ENCODE measurements around the gene NSMF.

DNA sequence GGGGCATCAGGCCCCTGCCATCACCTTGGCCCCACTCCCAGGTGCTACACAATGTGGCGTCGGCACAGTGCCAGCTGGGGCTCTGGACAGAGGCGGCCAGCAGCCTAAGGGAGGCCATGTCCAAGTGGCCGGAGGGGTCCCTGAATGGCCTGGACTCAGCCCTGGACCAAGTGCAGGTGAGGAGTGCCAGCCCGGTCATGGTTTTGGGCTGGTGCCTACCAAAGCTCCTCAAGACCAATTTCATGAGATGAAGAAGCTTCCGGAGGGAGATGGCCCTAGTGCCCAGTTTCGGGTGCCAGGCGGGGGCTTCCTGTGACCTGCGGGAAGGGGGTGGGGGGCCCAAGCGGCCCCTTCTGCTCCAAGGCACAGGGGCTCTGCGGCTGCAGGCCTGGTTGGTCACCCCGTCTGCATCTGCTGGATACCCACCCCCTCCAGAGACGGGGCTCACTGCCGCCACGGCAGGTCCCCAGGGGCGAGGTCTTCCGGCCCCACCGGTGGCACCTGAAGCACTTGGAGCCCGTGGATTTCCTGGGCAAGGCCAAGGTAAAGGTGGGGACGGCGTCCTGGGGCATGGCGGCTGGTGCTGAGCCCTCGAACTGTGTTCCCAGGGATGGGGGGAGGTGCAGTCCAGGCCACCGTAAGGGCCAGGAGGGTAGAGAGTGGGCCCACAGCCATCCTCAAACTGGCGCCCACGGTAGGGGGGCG, 30.1 kb downstream of the NSMF start:
- TF ChIP-seq, protein P1, sequence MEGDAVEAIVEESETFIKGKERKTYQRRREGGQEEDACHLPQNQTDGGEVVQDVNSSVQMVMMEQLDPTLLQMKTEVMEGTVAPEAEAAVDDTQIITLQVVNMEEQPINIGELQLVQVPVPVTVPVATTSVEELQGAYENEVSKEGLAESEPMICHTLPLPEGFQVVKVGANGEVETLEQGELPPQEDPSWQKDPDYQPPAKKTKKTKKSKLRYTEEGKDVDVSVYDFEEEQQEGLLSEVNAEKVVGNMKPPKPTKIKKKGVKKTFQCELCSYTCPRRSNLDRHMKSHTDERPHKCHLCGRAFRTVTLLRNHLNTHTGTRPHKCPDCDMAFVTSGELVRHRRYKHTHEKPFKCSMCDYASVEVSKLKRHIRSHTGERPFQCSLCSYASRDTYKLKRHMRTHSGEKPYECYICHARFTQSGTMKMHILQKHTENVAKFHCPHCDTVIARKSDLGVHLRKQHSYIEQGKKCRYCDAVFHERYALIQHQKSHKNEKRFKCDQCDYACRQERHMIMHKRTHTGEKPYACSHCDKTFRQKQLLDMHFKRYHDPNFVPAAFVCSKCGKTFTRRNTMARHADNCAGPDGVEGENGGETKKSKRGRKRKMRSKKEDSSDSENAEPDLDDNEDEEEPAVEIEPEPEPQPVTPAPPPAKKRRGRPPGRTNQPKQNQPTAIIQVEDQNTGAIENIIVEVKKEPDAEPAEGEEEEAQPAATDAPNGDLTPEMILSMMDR (conservative IDR thresholded peaks at IDR 0.05; ENCODE audit: low read depth in 2 of 2): no peak
- TF ChIP-seq POLR2AphosphoS5 (IDR thresholded peaks at IDR 0.05; ENCODE audit: low read depth) (no peak), EZH2phosphoT487 (IDR thresholded peaks at IDR 0.05; ENCODE audit: unreplicated experiment) (no peak), EZH2 (IDR thresholded peaks at IDR 0.05; ENCODE audit: low read depth, unreplicated experiment) (no peak), CREB1 (CRISPR knock-in tag; IDR thresholded peaks at IDR 0.05; ENCODE audit: low read depth) (no peak), NANOG (IDR thresholded peaks at IDR 0.05; ENCODE audit: borderline replicate concordance) (no peak), ZNF331 (CRISPR knock-in tag; IDR thresholded peaks at IDR 0.05; ENCODE audit: low read depth) (no peak), JUNB (IDR thresholded peaks at IDR 0.05; ENCODE audit: unreplicated experiment) (no peak), ZNF114 (CRISPR knock-in tag; IDR thresholded peaks at IDR 0.05) (no peak)
- TF ChIP-seq, protein P2, sequence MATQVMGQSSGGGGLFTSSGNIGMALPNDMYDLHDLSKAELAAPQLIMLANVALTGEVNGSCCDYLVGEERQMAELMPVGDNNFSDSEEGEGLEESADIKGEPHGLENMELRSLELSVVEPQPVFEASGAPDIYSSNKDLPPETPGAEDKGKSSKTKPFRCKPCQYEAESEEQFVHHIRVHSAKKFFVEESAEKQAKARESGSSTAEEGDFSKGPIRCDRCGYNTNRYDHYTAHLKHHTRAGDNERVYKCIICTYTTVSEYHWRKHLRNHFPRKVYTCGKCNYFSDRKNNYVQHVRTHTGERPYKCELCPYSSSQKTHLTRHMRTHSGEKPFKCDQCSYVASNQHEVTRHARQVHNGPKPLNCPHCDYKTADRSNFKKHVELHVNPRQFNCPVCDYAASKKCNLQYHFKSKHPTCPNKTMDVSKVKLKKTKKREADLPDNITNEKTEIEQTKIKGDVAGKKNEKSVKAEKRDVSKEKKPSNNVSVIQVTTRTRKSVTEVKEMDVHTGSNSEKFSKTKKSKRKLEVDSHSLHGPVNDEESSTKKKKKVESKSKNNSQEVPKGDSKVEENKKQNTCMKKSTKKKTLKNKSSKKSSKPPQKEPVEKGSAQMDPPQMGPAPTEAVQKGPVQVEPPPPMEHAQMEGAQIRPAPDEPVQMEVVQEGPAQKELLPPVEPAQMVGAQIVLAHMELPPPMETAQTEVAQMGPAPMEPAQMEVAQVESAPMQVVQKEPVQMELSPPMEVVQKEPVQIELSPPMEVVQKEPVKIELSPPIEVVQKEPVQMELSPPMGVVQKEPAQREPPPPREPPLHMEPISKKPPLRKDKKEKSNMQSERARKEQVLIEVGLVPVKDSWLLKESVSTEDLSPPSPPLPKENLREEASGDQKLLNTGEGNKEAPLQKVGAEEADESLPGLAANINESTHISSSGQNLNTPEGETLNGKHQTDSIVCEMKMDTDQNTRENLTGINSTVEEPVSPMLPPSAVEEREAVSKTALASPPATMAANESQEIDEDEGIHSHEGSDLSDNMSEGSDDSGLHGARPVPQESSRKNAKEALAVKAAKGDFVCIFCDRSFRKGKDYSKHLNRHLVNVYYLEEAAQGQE (IDR thresholded peaks at IDR 0.05; ENCODE audit: unreplicated experiment): no peak
- TF ChIP-seq, protein P3, sequence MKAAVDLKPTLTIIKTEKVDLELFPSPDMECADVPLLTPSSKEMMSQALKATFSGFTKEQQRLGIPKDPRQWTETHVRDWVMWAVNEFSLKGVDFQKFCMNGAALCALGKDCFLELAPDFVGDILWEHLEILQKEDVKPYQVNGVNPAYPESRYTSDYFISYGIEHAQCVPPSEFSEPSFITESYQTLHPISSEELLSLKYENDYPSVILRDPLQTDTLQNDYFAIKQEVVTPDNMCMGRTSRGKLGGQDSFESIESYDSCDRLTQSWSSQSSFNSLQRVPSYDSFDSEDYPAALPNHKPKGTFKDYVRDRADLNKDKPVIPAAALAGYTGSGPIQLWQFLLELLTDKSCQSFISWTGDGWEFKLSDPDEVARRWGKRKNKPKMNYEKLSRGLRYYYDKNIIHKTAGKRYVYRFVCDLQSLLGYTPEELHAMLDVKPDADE (IDR thresholded peaks at IDR 0.05): no peak
